ENCODE results near the gene SMPD3.

Gene SMPD3

GRCh38 chr16:68406458-68407152 lies 41.7 kb downstream of the SMPD3 start:
- DNase-seq (ENCODE audit: low read depth in 1 of 2, low spot score in 1 of 2): no peak

GRCh38 chr16:68404736-68405345 lies 43.5 kb downstream of the SMPD3 start:
- no peak for DNase-seq (ENCODE audit: low read depth in 1 of 2, low spot score in 1 of 2)

GRCh38 chr16:68403704-68404103 lies 44.6 kb downstream of the SMPD3 start:
- DNase-seq (ENCODE audit: low read depth in 1 of 2, low spot score in 1 of 2): no peak

GRCh38 chr16:68403177-68403576 lies 45.1 kb downstream of the SMPD3 start:
- no peak for DNase-seq (ENCODE audit: low read depth in 1 of 2, low spot score in 1 of 2)

GRCh38 chr16:68402748-68403040 lies 45.6 kb downstream of the SMPD3 start:
- no peak for DNase-seq (ENCODE audit: low read depth in 1 of 2, low spot score in 1 of 2)

GRCh38 chr16:68401871-68402747 lies 46.2 kb downstream of the SMPD3 start:
- DNase-seq (ENCODE audit: low read depth in 1 of 2, low spot score in 1 of 2): no peak

GRCh38 chr16:68400924-68401460 lies 47.3 kb downstream of the SMPD3 start:
- DNase-seq (ENCODE audit: low read depth in 1 of 2, low spot score in 1 of 2): no peak

GRCh38 chr16:68400083-68400923 lies 48.0 kb downstream of the SMPD3 start:
- DNase-seq (ENCODE audit: low read depth in 1 of 2, low spot score in 1 of 2): no peak

- DNase-seq (ENCODE audit: low read depth in 1 of 2, low spot score in 1 of 2): no peak
Measured at GRCh38 chr16:68399456-68399855, 48.9 kb downstream of the SMPD3 start.

GRCh38 chr16:68397710-68398201 lies 50.6 kb downstream of the SMPD3 start:
- DNase-seq (ENCODE audit: low read depth in 1 of 2, low spot score in 1 of 2): no peak

GRCh38 chr16:68396481-68396880 lies 51.8 kb downstream of the SMPD3 start:
- DNase-seq (ENCODE audit: low read depth in 1 of 2, low spot score in 1 of 2): peak; percentile 12 to 39

GRCh38 chr16:68395815-68396214 lies 52.5 kb downstream of the SMPD3 start:
- no peak for DNase-seq (ENCODE audit: low read depth in 1 of 2, low spot score in 1 of 2)

- no peak for DNase-seq (ENCODE audit: low read depth in 1 of 2, low spot score in 1 of 2)
Measured at GRCh38 chr16:68395167-68395786, 53.0 kb downstream of the SMPD3 start.

GRCh38 chr16:68393333-68393732 lies 55.0 kb downstream of the SMPD3 start:
- no peak for DNase-seq (ENCODE audit: low read depth in 1 of 2, low spot score in 1 of 2)

GRCh38 chr16:68389750-68390371 lies 58.4 kb downstream of the SMPD3 start:
- DNase-seq (ENCODE audit: low read depth in 1 of 2, low spot score in 1 of 2): no peak

- no peak for DNase-seq (ENCODE audit: low read depth in 1 of 2, low spot score in 1 of 2)
Measured at GRCh38 chr16:68389006-68389405, 59.3 kb downstream of the SMPD3 start.

GRCh38 chr16:68388124-68388523 lies 60.2 kb downstream of the SMPD3 start:
- DNase-seq (ENCODE audit: low read depth in 1 of 2, low spot score in 1 of 2): no peak

GRCh38 chr16:68387301-68387700 lies 61.0 kb downstream of the SMPD3 start:
- no peak for DNase-seq (ENCODE audit: low read depth in 1 of 2, low spot score in 1 of 2)

- DNase-seq (ENCODE audit: low read depth in 1 of 2, low spot score in 1 of 2): no peak
Measured at GRCh38 chr16:68386628-68387027, 61.7 kb downstream of the SMPD3 start.

GRCh38 chr16:68385371-68385770 lies 62.9 kb downstream of the SMPD3 start:
- no peak for DNase-seq (ENCODE audit: low read depth in 1 of 2, low spot score in 1 of 2)
